ENCODE measurements around the gene HNRNPUL2. TPM values are rescaled to one million over a fixed set of nuclear protein-coding genes. Genes with fewer than 3 reads are reported as not detected.
A peak's percentile ranks its signal among the peaks of the same experiment; 100 is the strongest.

The HNRNPUL2 gene
- total and polyA plus RNA-seq, 9 of the 15 experiments (the other 6 are each of a cell fraction or from before 2014, with no cell fraction given), result 0.89 to 44.3 (median 15.2) TPM

GRCh38 chr11:62726156-62726914 lies 922 bp downstream of the HNRNPUL2 start (continued):
- TF ChIP-seq XRCC3 (IDR thresholded peaks at IDR 0.05) (no peak), RBBP5 (IDR thresholded peaks at IDR 0.05; ENCODE audit: borderline replicate concordance, insufficient read depth, low read length, poor library complexity, severe bottlenecking) (no peak), HMBOX1 (IDR thresholded peaks at IDR 0.05) (0 out of 2 replicates have a peak, but pooled peaks have one; percentile 49), EWSR1 (IDR thresholded peaks at IDR 0.05; ENCODE audit: borderline replicate concordance, low read depth, partially characterized antibody) (no peak), ZSCAN32 (CRISPR knock-in tag; IDR thresholded peaks at IDR 0.05) (no peak), PATZ1 (CRISPR knock-in tag; IDR thresholded peaks at IDR 0.05; ENCODE audit: borderline replicate concordance) (no peak), PRDM10 (IDR thresholded peaks at IDR 0.05; ENCODE audit: partially characterized antibody) (peak; percentile 44), SIN3A (IDR thresholded peaks at IDR 0.05; ENCODE audit: borderline replicate concordance in 2 of 2, control insufficient read depth in 1 of 2, low read depth in 2 of 2, low read length in 2 of 2) (peak; percentile 48 to 53; a peak in 2 of 4 replicates), TBP (optimal IDR thresholded peaks at IDR 0.05; ENCODE audit: low read depth, low read length) (no peak), RBM15 (IDR thresholded peaks at IDR 0.05; ENCODE audit: insufficient read depth, low read length) (no peak), POLR3G (IDR thresholded peaks at IDR 0.05; ENCODE audit: extremely low read depth, insufficient read length, insufficient replicate concordance) (no peak), ATF3 (IDR thresholded peaks at IDR 0.05) (no peak), ATF3 (CRISPR knock-in tag; conservative IDR thresholded peaks at IDR 0.05) (0 out of 2 replicates have a peak, but pooled peaks have one; percentile 53), MBD2 (IDR thresholded peaks at IDR 0.05; ENCODE audit: borderline replicate concordance, low read depth) (no peak), ELK1 (CRISPR knock-in tag; IDR thresholded peaks at IDR 0.05) (no peak), PHB (CRISPR knock-in tag; IDR thresholded peaks at IDR 0.05) (no peak), ESRRB (CRISPR knock-in tag; IDR thresholded peaks at IDR 0.05; ENCODE audit: borderline replicate concordance) (no peak)
